HG03095 (cell line): ENCODE measurements around the gene ARHGAP15.

ENCODE experiments used
- ATAC-seq: cut with Tn5 transposase; IDR thresholded peaks from one replicate; pipeline ENCODE4 v1.9.1; 2021; ENCODE audit warnings: moderate library complexity; ENCODE audit not compliant: unreplicated experiment

The ARHGAP15 gene

GRCh38 chr2:143734507-143734906, 605.3 kb downstream of the ARHGAP15 start:
- ATAC-seq = no peak

GRCh38 chr2:143736904-143737303, 607.7 kb downstream of the ARHGAP15 start:
- ATAC-seq = no peak

GRCh38 chr2:143740431-143740830, 611.2 kb downstream of the ARHGAP15 start:
- no peak for ATAC-seq

GRCh38 chr2:143741205-143741604, 612.0 kb downstream of the ARHGAP15 start:
- ATAC-seq = no peak

- ATAC-seq = no peak
Observed at GRCh38 chr2:143742581-143742980, 613.4 kb downstream of the ARHGAP15 start.

- no peak for ATAC-seq
Observed at GRCh38 chr2:143744114-143744513, 614.9 kb downstream of the ARHGAP15 start.

GRCh38 chr2:143745060-143745459, 615.8 kb downstream of the ARHGAP15 start:
- no peak for ATAC-seq

- ATAC-seq = no peak
Observed at GRCh38 chr2:143754742-143755141, 625.5 kb downstream of the ARHGAP15 start.

GRCh38 chr2:143758629-143759330, 629.6 kb downstream of the ARHGAP15 start:
- ATAC-seq = no peak

- no peak for ATAC-seq
Observed at GRCh38 chr2:143759455-143759854, 630.2 kb downstream of the ARHGAP15 start.

- no peak for ATAC-seq
Observed at GRCh38 chr2:143762176-143762928, 633.1 kb downstream of the ARHGAP15 start.

GRCh38 chr2:143764261-143764660, 635.0 kb downstream of the ARHGAP15 start:
- no peak for ATAC-seq

GRCh38 chr2:143764706-143765105, 635.5 kb downstream of the ARHGAP15 start:
- ATAC-seq = no peak

- no peak for ATAC-seq
Observed at GRCh38 chr2:143768991-143769390, 639.8 kb downstream of the ARHGAP15 start.

GRCh38 chr2:143771939-143772338, 642.7 kb downstream of the ARHGAP15 start:
- ATAC-seq = no peak

- ATAC-seq = no peak
Observed at GRCh38 chr2:143776526-143777297, 647.5 kb downstream of the ARHGAP15 start.

GRCh38 chr2:143779021-143779420, 649.8 kb downstream of the ARHGAP15 start:
- no peak for ATAC-seq

- ATAC-seq = no peak
Observed at GRCh38 chr2:143786026-143786765, 657.0 kb downstream of the ARHGAP15 start.

- no peak for ATAC-seq
Observed at GRCh38 chr2:143787674-143788073, 658.5 kb downstream of the ARHGAP15 start.

GRCh38 chr2:143792602-143793001, 663.4 kb downstream of the ARHGAP15 start:
- no peak for ATAC-seq

- no peak for ATAC-seq
Observed at GRCh38 chr2:143793381-143793780, 664.2 kb downstream of the ARHGAP15 start.
